WTC11 (cell line): ENCODE data around the gene SSTR1. TPM values are rescaled to one million over a fixed set of nuclear protein-coding genes. Genes with fewer than 3 reads are reported as not detected.

ENCODE experiments used
- ATAC-seq: fragments of 200-7000 bp; cut with Tn5 transposase; 2 replicates; pipeline ENCODE4 v1.10.0; 2021; ENCODE audit warnings: mild to moderate bottlenecking, moderate library complexity
- CTCF ChIA-PET: fragments of 300-600 bp; sonication (Branson Sonifier 250); formaldehyde crosslinking; loops from one replicate; lab custom pipeline; 2021; ENCODE audit warnings: antibody characterized with exemption; lab: Charles Lee
- POLR2A ChIA-PET: fragments of 350-600 bp; sonication (Branson Sonifier 250); formaldehyde crosslinking; loops from one replicate; lab custom pipeline; 2021; ENCODE audit warnings: antibody characterized with exemption; lab: Charles Lee
- DNase-seq: peaks from one replicate; pipeline ENCODE4 v3.0.0; 2021; ENCODE audit warnings: low spot score
- H3K27ac Mint-ChIP-seq: 2 replicates; pipeline ENCODE4 v1.8.0; 2021; ENCODE audit warnings: mixed read lengths
- H3K27me3 Mint-ChIP-seq: 2 replicates; pipeline ENCODE4 v1.8.0; 2021; ENCODE audit warnings: low read depth, mild to moderate bottlenecking, moderate library complexity, mixed read lengths
- H3K36me3 Mint-ChIP-seq: 2 replicates; pipeline ENCODE4 v1.8.0; 2021; ENCODE audit warnings: mixed read lengths
- H3K4me1 Mint-ChIP-seq: 2 replicates; pipeline ENCODE4 v1.8.0; 2022; ENCODE audit warnings: mixed read lengths
- H3K4me3 Mint-ChIP-seq: 2 replicates; pipeline ENCODE4 v1.8.0; 2021; ENCODE audit warnings: mild to moderate bottlenecking, moderate library complexity, mixed read lengths
- H3K9me3 Mint-ChIP-seq: 2 replicates; pipeline ENCODE4 v1.8.0; 2021; ENCODE audit warnings: mixed read lengths
- AFF4 ChIP-seq: sonication (generic); formaldehyde crosslinking; IDR thresholded peaks from 2 replicates; pipeline ENCODE4 v1.8.1; 2023; ENCODE audit warnings: mild to moderate bottlenecking, missing genetic modification reagents, borderline replicate concordance
- ATF6 ChIP-seq: sonication (generic); formaldehyde crosslinking; IDR thresholded peaks from 2 replicates; pipeline ENCODE4 v1.8.1; 2023; ENCODE audit warnings: mild to moderate bottlenecking, missing genetic modification reagents
- CREB1 ChIP-seq: sonication (generic); formaldehyde crosslinking; IDR thresholded peaks from 2 replicates; pipeline ENCODE4 v1.8.0; 2023; ENCODE audit warnings: mild to moderate bottlenecking, missing genetic modification reagents
- FOXP4 ChIP-seq: sonication (generic); formaldehyde crosslinking; IDR thresholded peaks from 2 replicates; pipeline ENCODE4 v1.8.0; 2022; ENCODE audit warnings: mild to moderate bottlenecking, missing genetic modification reagents
- GABPB1 ChIP-seq: sonication (generic); formaldehyde crosslinking; IDR thresholded peaks from 2 replicates; pipeline ENCODE4 v1.8.1; 2023; ENCODE audit warnings: mild to moderate bottlenecking, missing genetic modification reagents
- JAZF1 ChIP-seq: fragments of 250-450 bp; sonication (Bioruptor Pico); IDR thresholded peaks from 2 replicates; pipeline ENCODE4 v1.9.0; 2021; ENCODE audit warnings: moderate library complexity, mild to moderate bottlenecking, inconsistent platforms
- JUN ChIP-seq: sonication (generic); formaldehyde crosslinking; IDR thresholded peaks from 2 replicates; pipeline ENCODE4 v1.8.0; 2023; ENCODE audit warnings: mild to moderate bottlenecking, missing genetic modification reagents
- NFYB ChIP-seq: sonication (generic); formaldehyde crosslinking; conservative IDR thresholded peaks from 2 replicates; pipeline ENCODE4 v1.8.0; 2022; ENCODE audit warnings: low read depth, missing genetic modification reagents
- NR3C1 ChIP-seq: sonication (generic); formaldehyde crosslinking; conservative IDR thresholded peaks from 2 replicates; pipeline ENCODE4 v1.8.1; 2023; ENCODE audit warnings: low read depth, mild to moderate bottlenecking, missing genetic modification reagents
- PRRX2 ChIP-seq: fragments of 250-450 bp; sonication (Bioruptor Pico); IDR thresholded peaks from 2 replicates; pipeline ENCODE4 v1.8.0; 2021; ENCODE audit warnings: mild to moderate bottlenecking
- RELA ChIP-seq: sonication (generic); formaldehyde crosslinking; IDR thresholded peaks from 2 replicates; pipeline ENCODE4 v1.8.1; 2022; ENCODE audit warnings: missing genetic modification reagents, mild to moderate bottlenecking, borderline replicate concordance
- RORB ChIP-seq: fragments of 250-450 bp; sonication (Bioruptor Pico); IDR thresholded peaks from 2 replicates; pipeline ENCODE4 v1.9.0; 2021; ENCODE audit warnings: mild to moderate bottlenecking
- TEAD1 ChIP-seq: sonication (generic); formaldehyde crosslinking; IDR thresholded peaks from 2 replicates; pipeline ENCODE4 v1.8.0; 2022; ENCODE audit warnings: mild to moderate bottlenecking, missing genetic modification reagents
- USF1 ChIP-seq: sonication (generic); formaldehyde crosslinking; IDR thresholded peaks from 2 replicates; pipeline ENCODE4 v1.8.0; 2022; ENCODE audit warnings: mild to moderate bottlenecking, missing genetic modification reagents
- ZNF317 ChIP-seq: sonication (generic); formaldehyde crosslinking; IDR thresholded peaks from 2 replicates; pipeline ENCODE4 v1.8.1; 2023; ENCODE audit warnings: low read depth, mild to moderate bottlenecking, moderate library complexity, missing genetic modification reagents, borderline replicate concordance
- ZNF396 ChIP-seq: fragments of 250-450 bp; sonication (Bioruptor Pico); IDR thresholded peaks from 2 replicates; pipeline ENCODE4 v1.8.0; 2021; ENCODE audit warnings: mild to moderate bottlenecking, moderate library complexity, borderline replicate concordance
- total RNA-seq: library from RNA; stranded (reverse); gene quantifications from 3 replicates; pipeline ENCODE4 v1.2.3, GENCODE V29; 2021
- TF ChIP-seq, protein P1 (sequence below): fragments of 250-450 bp; sonication (Bioruptor Pico); IDR thresholded peaks from 2 replicates; pipeline ENCODE4 v1.9.0; 2021; ENCODE audit warnings: mild to moderate bottlenecking
- TF ChIP-seq, protein P2 (sequence below): sonication (generic); formaldehyde crosslinking; IDR thresholded peaks from 2 replicates; pipeline ENCODE4 v1.8.0; 2023; ENCODE audit warnings: missing genetic modification reagents, mild to moderate bottlenecking, borderline replicate concordance
- TF ChIP-seq, protein P3 (sequence below): sonication (generic); formaldehyde crosslinking; conservative IDR thresholded peaks from 2 replicates; pipeline ENCODE4 v1.8.1; 2022; ENCODE audit warnings: mild to moderate bottlenecking, missing genetic modification reagents
- TF ChIP-seq, protein P4 (sequence below): fragments of 250-450 bp; sonication (Bioruptor Pico); IDR thresholded peaks from 2 replicates; pipeline ENCODE4 v1.9.0; 2021; ENCODE audit warnings: moderate library complexity, mild to moderate bottlenecking, inconsistent platforms, borderline replicate concordance

Gene SSTR1
- total RNA-seq, 1 experiment from 2014 or later = 1.7 TPM

DNA sequence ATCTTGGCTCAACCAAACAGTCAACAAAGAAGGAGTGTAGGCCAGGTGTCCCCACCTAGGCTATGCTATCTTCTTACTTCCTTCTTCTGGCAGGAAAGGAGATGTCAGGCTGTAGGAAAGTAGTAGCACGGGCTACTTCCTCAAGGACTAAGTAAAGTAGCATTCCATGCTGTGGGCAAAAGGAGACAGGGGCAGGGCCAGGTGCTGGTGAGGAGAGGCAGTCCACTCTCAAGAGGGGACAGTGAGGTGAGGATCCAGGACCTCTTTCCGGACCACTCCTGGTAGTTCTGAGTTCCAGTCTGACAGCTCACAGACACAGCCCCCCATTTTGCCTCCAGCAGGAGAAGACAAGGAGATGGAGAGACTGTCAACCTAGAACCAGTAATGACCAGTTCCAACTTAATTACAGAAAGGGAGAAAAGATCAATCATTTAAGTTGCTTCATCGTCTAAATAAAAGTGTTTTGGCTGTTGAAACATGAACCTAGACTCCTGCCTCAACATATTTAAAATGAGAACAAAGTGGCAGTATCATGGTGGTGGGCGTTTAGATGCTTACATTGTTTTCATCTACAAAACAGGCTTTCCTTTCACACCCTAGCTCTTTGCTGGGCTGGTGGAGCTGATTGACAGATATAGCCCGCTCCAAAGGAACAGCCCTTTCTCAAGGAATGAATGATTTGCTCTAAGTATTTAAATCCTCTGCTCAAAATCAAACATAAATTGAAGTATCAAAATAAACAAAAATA is 5.1 kb upstream of the SSTR1 start:
- POLR2A ChIA-PET = interaction anchor here (1.0 kb wide), 1 partner anchor 94 kb away, joined by 3 read pairs; no protein-coding TSS in a partner anchor
- peak overlapping the region; percentile 96 for H3K27ac Mint-ChIP-seq
- peaks cover 49% of the 10 kb centered on the region for H3K4me1 Mint-ChIP-seq
- no peak overlapping the region for H3K4me3 Mint-ChIP-seq
- peaks cover 35% of the 10 kb centered on the region for H3K36me3 Mint-ChIP-seq
- DNase-seq (peak; percentile 45), ATAC-seq (peak; percentile 43)
- H3K27me3 Mint-ChIP-seq = peaks cover 35% of the 10 kb centered on the region
- peaks cover 7% of the 10 kb centered on the region for H3K9me3 Mint-ChIP-seq
- CTCF ChIA-PET = interaction anchor here (1.4 kb wide), 1 partner anchor 300 kb away, joined by 7 read pairs; no protein-coding TSS in a partner anchor
- peak; percentile 95 for TF ChIP-seq AFF4 (CRISPR knock-in tag)
- peak; percentile 50; the same call in 1 of the 2 replicates for TF ChIP-seq FOXP4 (CRISPR knock-in tag)
- no peak for TF ChIP-seq USF1 (CRISPR knock-in tag)
- no peak for TF ChIP-seq NFYB (CRISPR knock-in tag)
- TF ChIP-seq, protein P1, sequence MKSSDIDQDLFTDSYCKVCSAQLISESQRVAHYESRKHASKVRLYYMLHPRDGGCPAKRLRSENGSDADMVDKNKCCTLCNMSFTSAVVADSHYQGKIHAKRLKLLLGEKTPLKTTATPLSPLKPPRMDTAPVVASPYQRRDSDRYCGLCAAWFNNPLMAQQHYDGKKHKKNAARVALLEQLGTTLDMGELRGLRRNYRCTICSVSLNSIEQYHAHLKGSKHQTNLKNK (CRISPR knock-in tag) = peak; percentile 99
- TF ChIP-seq RELA (CRISPR knock-in tag) = no peak
- TF ChIP-seq, protein P2, sequence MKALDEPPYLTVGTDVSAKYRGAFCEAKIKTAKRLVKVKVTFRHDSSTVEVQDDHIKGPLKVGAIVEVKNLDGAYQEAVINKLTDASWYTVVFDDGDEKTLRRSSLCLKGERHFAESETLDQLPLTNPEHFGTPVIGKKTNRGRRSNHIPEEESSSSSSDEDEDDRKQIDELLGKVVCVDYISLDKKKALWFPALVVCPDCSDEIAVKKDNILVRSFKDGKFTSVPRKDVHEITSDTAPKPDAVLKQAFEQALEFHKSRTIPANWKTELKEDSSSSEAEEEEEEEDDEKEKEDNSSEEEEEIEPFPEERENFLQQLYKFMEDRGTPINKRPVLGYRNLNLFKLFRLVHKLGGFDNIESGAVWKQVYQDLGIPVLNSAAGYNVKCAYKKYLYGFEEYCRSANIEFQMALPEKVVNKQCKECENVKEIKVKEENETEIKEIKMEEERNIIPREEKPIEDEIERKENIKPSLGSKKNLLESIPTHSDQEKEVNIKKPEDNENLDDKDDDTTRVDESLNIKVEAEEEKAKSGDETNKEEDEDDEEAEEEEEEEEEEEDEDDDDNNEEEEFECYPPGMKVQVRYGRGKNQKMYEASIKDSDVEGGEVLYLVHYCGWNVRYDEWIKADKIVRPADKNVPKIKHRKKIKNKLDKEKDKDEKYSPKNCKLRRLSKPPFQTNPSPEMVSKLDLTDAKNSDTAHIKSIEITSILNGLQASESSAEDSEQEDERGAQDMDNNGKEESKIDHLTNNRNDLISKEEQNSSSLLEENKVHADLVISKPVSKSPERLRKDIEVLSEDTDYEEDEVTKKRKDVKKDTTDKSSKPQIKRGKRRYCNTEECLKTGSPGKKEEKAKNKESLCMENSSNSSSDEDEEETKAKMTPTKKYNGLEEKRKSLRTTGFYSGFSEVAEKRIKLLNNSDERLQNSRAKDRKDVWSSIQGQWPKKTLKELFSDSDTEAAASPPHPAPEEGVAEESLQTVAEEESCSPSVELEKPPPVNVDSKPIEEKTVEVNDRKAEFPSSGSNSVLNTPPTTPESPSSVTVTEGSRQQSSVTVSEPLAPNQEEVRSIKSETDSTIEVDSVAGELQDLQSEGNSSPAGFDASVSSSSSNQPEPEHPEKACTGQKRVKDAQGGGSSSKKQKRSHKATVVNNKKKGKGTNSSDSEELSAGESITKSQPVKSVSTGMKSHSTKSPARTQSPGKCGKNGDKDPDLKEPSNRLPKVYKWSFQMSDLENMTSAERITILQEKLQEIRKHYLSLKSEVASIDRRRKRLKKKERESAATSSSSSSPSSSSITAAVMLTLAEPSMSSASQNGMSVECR (CRISPR knock-in tag) = 0 out of 2 replicates have a peak, but pooled peaks have one; percentile 43
- TF ChIP-seq, protein P3, sequence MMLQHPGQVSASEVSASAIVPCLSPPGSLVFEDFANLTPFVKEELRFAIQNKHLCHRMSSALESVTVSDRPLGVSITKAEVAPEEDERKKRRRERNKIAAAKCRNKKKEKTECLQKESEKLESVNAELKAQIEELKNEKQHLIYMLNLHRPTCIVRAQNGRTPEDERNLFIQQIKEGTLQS = no peak
- no peak for TF ChIP-seq RORB
- no peak for TF ChIP-seq JAZF1 (CRISPR knock-in tag)
- no peak for TF ChIP-seq ZNF317 (CRISPR knock-in tag)
- no peak for TF ChIP-seq ATF6 (CRISPR knock-in tag)
- TF ChIP-seq, protein P4, sequence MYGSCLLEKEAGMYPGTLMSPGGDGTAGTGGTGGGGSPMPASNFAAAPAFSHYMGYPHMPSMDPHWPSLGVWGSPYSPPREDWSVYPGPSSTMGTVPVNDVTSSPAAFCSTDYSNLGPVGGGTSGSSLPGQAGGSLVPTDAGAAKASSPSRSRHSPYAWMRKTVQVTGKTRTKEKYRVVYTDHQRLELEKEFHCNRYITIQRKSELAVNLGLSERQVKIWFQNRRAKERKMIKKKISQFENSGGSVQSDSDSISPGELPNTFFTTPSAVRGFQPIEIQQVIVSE (CRISPR knock-in tag) = no peak
- peak; percentile 71; the same call in 1 of the 2 replicates for TF ChIP-seq JUN (CRISPR knock-in tag)
- TF ChIP-seq CREB1 (CRISPR knock-in tag) = peak; percentile 85; the same call in 1 of the 2 replicates
- no peak for TF ChIP-seq NR3C1
- no peak for TF ChIP-seq GABPB1 (CRISPR knock-in tag)
- no peak; the same call in 1 of the 2 replicates for TF ChIP-seq TEAD1
- TF ChIP-seq PRRX2 (CRISPR knock-in tag) = peak; percentile 99
- no peak for TF ChIP-seq ZNF396 (CRISPR knock-in tag)
